GM10847 (cell line): ENCODE results near the gene ADAT2.

Experiments used
- POLR2A ChIP-seq: IDR thresholded peaks from 2 replicates; pipeline ENCODE4 v1.6.1; 2011; ENCODE audit not compliant: insufficient read length; ENCODE audit errors: extremely low read depth

ADAT2 gene

GRCh38 chr6:143449714-143450452, 612 bp downstream of the ADAT2 start:
- TF ChIP-seq POLR2A: no peak

GRCh38 chr6:143449082-143449713, 1.3 kb downstream of the ADAT2 start:
- no peak for TF ChIP-seq POLR2A

GRCh38 chr6:143443096-143443495, 7.4 kb downstream of the ADAT2 start:
- no peak for TF ChIP-seq POLR2A

GRCh38 chr6:143441680-143442545, 8.6 kb downstream of the ADAT2 start:
- no peak for TF ChIP-seq POLR2A

GRCh38 chr6:143441010-143441409, 9.5 kb downstream of the ADAT2 start:
- no peak for TF ChIP-seq POLR2A

- no peak for TF ChIP-seq POLR2A
Observed at GRCh38 chr6:143432588-143432987, 17.9 kb downstream of the ADAT2 start.

- TF ChIP-seq POLR2A: no peak
Observed at GRCh38 chr6:143431226-143431625, 19.3 kb downstream of the ADAT2 start.

GRCh38 chr6:143429970-143430369, 20.5 kb downstream of the ADAT2 start:
- TF ChIP-seq POLR2A: no peak

- TF ChIP-seq POLR2A: no peak
Observed at GRCh38 chr6:143427109-143427817, 23.2 kb downstream of the ADAT2 start.

GRCh38 chr6:143426026-143426425, 24.5 kb downstream of the ADAT2 start:
- TF ChIP-seq POLR2A: no peak

- TF ChIP-seq POLR2A: no peak
Observed at GRCh38 chr6:143419526-143419925, 31.0 kb downstream of the ADAT2 start.

GRCh38 chr6:143414769-143415168, 35.7 kb downstream of the ADAT2 start:
- no peak for TF ChIP-seq POLR2A

GRCh38 chr6:143410859-143411270, 39.6 kb downstream of the ADAT2 start:
- no peak for TF ChIP-seq POLR2A

GRCh38 chr6:143408787-143409162, 41.7 kb downstream of the ADAT2 start:
- TF ChIP-seq POLR2A: no peak

- TF ChIP-seq POLR2A: no peak
Observed at GRCh38 chr6:143408151-143408786, 42.2 kb downstream of the ADAT2 start.
